Measurements from ENCODE around the gene PROM1. TPM values are rescaled to one million over a fixed set of nuclear protein-coding genes. Genes with fewer than 3 reads are reported as not detected.

PROM1 gene
- total and polyA plus RNA-seq, 9 of the 15 experiments (the other 6 are each of a cell fraction or from before 2014, with no cell fraction given) = 0.05 TPM; not detected in 8

DNA sequence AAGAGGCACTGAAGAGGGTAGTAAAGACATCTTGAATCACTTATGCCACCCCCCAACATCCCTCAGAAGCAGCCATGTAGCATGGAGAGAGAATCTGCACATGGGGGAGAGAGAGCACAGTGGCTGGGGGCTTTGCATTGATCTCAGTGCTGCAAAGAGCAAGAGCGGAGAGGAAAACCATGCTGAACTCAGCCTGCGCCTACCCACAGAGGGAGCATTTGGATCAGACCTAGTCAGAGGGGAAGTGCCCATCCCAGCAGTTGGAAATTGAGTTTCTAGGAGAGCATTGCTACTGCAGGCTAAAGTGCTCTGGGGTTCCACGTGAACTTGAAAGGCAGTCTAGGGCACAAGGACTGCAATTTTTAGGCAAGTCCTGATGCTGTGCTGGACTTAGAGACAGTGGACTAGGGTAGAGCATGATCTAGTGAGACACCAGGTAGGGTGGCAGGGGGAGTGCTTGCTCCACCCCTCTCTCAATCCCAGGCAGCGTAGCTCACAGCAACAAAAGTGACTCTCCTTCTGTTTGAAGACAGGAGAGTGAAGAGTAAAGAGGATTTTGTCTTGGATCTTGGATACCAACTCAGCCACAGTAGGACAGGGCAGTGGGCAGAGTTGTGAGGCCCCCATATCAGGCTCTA lies 9.0 kb upstream of the PROM1 start (continued):
- TF ChIP-seq PRDM10 (IDR thresholded peaks at IDR 0.05; ENCODE audit: partially characterized antibody) (no peak), TFAP4 (CRISPR knock-in tag; IDR thresholded peaks at IDR 0.05; ENCODE audit: borderline replicate concordance) (no peak)

GRCh38 chr4:16090096-16090705 lies 6.4 kb upstream of the PROM1 start:
- no TSS peak for BruUV-seq (replicated peaks)
- ChIA-PET CTCF (ENCODE audit: low intra/inter-chr PET ratio) (no interaction called here), POLR2A (no interaction called here)
- Histone ChIP-seq H3K4me2 (ENCODE audit: insufficient read depth, low read length) (no peak overlapping the region), H3K36me3 (ENCODE audit: control insufficient read depth, insufficient read depth, low read length) (no peaks in the 10 kb centered on the region), H3K27me3 (ENCODE audit: control insufficient read depth in 2 of 2, insufficient read depth in 2 of 2, low read length in 2 of 2) (peaks cover 2 to 5% of the 10 kb centered on the region in 2 experiments; a peak in 3 of 5 replicates), H2AFZ (ENCODE audit: low read depth, low read length) (no peak overlapping the region), H3K9me3 (replicated peaks; ENCODE audit: control insufficient read depth, insufficient read depth, low read depth, low read length) (no peaks in the 10 kb centered on the region), H3K79me2 (ENCODE audit: control insufficient read depth, insufficient read depth, low read length) (no peaks in the 10 kb centered on the region), H3K4me1 (replicated peaks in 1 of 2; ENCODE audit: control insufficient read depth in 2 of 2, insufficient read depth in 2 of 2, low read length in 2 of 2) (no peaks in the 10 kb centered on the region), H3K9me1 (ENCODE audit: control insufficient read depth, insufficient read depth, low read length) (no peaks in the 10 kb centered on the region), H3K4me3 (no peak overlapping the region), H3K27ac (ENCODE audit: extremely low read depth, low read depth, low read length) (no peak overlapping the region), H3K9ac (ENCODE audit: insufficient read depth in 1 of 2, low read depth in 2 of 2, low read length in 2 of 2) (no peak overlapping the region), H4K20me1 (replicated peaks; ENCODE audit: control insufficient read depth, insufficient read depth, low read length) (no peaks in the 10 kb centered on the region)
- intact Hi-C loops (cut with micrococcal nuclease) (no loop called here), in situ Hi-C loops (cut with MboI) (no loop called here)
- DNase-seq (ENCODE audit: extremely low read depth in 1 of 4, low spot score in 3 of 4) = no peak
- WGBS (ENCODE audit: insufficient coverage, low coverage, missing lambda C conversion rate) = 0% methylated on average over 2 of the region's 2 CpGs
- ATAC-seq = no peak
- no peak for FAIRE-seq
- TF ChIP-seq ZBTB17 (CRISPR knock-in tag; IDR thresholded peaks at IDR 0.05) = no peak
- no peak for TF ChIP-seq ZNF780A (CRISPR knock-in tag; IDR thresholded peaks at IDR 0.05)
- TF ChIP-seq BRD9 (IDR thresholded peaks at IDR 0.05; ENCODE audit: low read depth, partially characterized antibody) = no peak
- no peak for TF ChIP-seq EP400 (IDR thresholded peaks at IDR 0.05)
- TF ChIP-seq, protein P1, sequence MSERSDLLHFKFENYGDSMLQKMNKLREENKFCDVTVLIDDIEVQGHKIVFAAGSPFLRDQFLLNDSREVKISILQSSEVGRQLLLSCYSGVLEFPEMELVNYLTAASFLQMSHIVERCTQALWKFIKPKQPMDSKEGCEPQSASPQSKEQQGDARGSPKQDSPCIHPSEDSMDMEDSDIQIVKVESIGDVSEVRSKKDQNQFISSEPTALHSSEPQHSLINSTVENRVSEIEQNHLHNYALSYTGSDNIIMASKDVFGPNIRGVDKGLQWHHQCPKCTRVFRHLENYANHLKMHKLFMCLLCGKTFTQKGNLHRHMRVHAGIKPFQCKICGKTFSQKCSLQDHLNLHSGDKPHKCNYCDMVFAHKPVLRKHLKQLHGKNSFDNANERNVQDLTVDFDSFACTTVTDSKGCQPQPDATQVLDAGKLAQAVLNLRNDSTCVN (CRISPR knock-in tag; IDR thresholded peaks at IDR 0.05) = no peak
- no peak for TF ChIP-seq TFAM (CRISPR knock-in tag; conservative IDR thresholded peaks at IDR 0.05)
- no peak for TF ChIP-seq SMAD4 (CRISPR knock-in tag; conservative IDR thresholded peaks at IDR 0.05)
- TF ChIP-seq ZNF699 (CRISPR knock-in tag; IDR thresholded peaks at IDR 0.05; ENCODE audit: insufficient replicate concordance) = no peak

Data from K562 (cell line).